WI38 (cell line): Measurements from ENCODE around the gene NAPG.
"Not testable (repeated sequence)": the region's sequence is repeated elsewhere in the genome, so short reads cannot be mapped to it uniquely, and the experiment has no call there.

Experiments used
- H3K4me3 ChIP-seq: 2 replicates; pipeline ENCODE4 v1.5.1; 2011; ENCODE audit warnings: low read depth, mild to moderate bottlenecking, control low read depth, low read length
- TF ChIP-seq, protein P1 (sequence below): IDR thresholded peaks from 2 replicates; pipeline ENCODE4 v1.5.1; 2012; ENCODE audit warnings: low read depth, mild to moderate bottlenecking, control low read depth, low read length

Gene NAPG

DNA sequence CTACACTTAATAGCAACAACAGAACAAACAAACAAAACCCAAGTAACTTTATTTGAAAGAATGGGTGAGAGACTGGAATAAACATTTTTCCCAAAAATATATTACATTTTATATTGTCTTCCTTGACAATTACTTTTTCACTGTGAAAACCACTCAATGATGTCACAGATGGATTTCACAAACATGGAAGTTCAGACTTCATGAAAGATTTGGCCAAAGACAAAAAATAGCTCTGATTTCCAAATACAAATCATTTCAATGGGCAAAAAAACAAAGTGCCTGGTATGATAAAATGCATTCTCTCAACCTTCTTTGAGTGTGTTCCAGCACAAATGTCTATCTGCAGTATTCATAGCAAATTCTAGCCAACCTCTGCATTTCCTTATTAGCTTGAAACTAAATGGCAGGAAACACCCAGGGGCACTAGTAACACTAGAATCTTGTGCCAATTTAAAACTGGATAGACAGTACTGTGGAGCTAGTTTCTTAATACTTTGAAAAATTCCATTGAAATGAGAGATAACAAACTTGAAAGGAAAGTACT, 28.5 kb upstream of the NAPG start:
- no peak overlapping the region for H3K4me3 ChIP-seq
- TF ChIP-seq, protein P1, sequence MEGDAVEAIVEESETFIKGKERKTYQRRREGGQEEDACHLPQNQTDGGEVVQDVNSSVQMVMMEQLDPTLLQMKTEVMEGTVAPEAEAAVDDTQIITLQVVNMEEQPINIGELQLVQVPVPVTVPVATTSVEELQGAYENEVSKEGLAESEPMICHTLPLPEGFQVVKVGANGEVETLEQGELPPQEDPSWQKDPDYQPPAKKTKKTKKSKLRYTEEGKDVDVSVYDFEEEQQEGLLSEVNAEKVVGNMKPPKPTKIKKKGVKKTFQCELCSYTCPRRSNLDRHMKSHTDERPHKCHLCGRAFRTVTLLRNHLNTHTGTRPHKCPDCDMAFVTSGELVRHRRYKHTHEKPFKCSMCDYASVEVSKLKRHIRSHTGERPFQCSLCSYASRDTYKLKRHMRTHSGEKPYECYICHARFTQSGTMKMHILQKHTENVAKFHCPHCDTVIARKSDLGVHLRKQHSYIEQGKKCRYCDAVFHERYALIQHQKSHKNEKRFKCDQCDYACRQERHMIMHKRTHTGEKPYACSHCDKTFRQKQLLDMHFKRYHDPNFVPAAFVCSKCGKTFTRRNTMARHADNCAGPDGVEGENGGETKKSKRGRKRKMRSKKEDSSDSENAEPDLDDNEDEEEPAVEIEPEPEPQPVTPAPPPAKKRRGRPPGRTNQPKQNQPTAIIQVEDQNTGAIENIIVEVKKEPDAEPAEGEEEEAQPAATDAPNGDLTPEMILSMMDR, result no peak

DNA sequence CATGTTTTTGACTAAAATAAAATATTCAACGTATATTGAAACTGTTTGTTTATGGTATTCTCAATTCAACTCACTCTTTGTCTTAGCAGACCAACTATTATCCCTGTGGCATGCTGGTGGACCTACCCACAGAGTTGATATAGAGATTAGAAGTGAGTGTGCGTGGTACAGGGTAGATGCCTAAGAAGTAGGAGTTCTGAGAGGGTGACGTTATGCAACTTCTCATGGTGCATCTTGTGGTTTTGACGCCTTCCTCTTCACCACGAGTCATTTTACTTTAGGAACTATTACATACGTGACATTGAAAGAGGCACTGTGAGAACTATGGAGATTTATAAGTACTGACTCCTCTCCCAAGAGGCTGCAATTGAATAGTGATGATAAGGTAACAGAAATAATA, 26.6 kb upstream of the NAPG start:
- TF ChIP-seq, protein P1, result no peak

DNA sequence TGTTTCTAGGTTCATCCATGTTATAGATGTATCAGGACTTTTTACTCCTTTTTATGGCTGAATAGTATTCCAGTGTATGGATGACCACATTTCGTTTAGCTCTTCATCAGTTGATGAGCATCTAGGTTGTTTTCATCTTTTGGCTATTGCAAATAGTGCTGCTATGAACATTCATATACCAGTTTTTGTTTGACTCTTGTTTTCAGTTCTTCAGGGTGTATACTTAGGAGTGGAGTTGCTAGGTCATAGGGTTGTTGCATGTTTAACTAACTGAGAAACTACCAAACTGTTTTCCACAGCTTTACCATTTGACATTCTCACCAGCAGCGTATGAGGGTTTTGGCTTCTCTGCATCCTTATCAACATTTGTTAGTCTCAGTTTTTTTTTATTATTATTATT, 25.8 kb upstream of the NAPG start:
- TF ChIP-seq, protein P1, result no peak

More for the DNA sequence above, 26.6 kb upstream of the NAPG start:
- no peak overlapping the region for H3K4me3 ChIP-seq

DNA sequence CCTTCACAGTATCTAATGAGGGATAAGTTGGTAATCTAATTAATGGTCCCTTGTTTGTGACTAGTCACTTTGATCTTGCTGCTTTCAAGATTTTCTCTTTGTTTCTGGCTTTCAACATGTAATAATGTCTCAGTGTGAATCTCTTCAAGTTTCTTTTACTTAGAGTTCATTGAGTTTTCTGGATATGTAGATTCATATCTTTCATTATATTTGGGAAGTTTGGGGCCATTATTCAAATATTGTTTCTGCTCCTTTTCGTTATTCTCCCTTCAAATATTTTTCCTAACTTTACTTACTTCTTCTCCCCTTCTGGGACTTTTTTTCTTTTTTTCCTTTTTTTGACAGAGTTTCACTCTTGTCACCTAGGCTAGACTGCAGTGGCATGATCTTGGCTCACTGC, 21.1 kb upstream of the NAPG start:
- TF ChIP-seq, protein P1, result no peak
- no peak overlapping the region for H3K4me3 ChIP-seq

More for the DNA sequence above, 25.8 kb upstream of the NAPG start:
- no peak overlapping the region for H3K4me3 ChIP-seq

DNA sequence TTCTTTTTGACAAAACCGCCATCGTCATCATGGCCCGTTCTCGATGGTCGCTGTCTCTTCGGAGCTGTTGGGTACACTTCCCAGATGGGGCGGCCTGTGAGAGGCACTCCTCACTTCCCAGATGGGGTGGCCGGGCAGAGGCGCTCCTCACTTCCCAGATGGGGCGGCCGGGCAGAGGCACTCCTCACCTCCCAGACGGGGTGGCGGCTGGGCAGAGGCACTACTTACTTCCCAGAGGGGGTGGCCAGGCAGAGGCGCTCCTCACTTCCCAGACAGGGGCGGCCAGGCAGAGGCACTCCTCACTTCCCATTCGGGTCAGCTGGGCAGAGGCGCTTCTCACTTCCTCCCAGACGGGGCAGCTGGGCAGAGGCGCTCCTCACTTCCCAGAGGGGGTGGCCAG, 19.9 kb upstream of the NAPG start:
- H3K4me3 ChIP-seq, result not testable (repeated sequence)

DNA sequence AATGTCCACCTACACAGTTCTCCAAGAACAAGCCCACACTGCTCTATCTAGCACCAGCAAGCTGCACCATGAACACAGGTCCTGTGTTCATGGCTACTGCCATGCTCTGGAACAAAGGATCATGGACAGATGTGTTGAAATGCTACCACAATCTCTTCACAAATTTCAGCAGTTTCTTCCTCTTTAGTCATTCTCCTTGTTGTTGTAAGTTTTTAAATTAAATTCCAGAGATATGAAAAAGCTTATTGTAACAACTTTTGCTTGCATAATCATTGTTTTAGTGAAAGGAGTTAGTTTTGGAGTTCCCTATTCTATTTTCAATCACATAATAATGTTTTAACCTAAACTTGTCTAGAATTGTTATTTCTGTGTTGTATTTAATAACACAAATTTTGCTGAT, 17.2 kb upstream of the NAPG start:
- TF ChIP-seq, protein P1, result no peak
- no peak overlapping the region for H3K4me3 ChIP-seq

DNA sequence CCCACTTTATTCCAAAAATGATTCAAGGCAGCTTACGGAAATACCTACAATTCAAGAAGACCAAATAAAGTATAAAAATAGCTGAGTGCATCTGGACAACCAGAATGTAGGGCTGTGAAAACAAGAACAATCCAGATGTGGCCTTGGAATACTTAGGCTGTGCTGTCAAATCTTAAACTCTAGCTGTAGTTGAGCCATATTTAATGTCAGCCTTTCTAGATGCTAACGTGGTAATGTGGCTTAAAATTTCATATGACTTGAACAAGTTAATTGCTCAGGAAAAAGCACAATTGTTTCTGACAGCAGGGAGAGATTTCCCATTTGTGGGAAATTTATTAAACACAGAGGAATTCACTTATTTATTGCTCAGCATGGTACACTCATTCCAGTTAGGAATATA, 14.6 kb upstream of the NAPG start:
- TF ChIP-seq, protein P1, result no peak
- H3K4me3 ChIP-seq, result no peak overlapping the region

DNA sequence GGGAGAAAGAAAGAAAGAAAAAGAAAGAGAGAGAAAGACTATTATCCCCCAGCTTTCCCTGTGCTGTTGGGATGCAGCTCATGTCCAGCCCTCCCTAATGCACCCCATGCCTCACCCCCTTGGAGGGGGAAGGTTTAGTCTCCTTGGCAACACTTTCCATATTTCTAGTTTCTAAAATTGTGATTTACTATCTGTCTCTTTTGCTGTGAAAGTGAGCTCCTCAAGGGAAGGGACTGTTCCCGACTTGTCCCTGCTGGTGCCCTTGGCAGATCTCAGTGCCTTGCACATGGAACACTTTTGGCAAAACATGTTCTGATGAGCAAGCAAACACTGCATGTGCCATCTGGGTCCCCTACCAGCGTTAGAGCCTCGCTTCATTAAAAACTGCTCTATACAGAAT, 11.7 kb upstream of the NAPG start:
- TF ChIP-seq, protein P1, result no peak
- H3K4me3 ChIP-seq, result no peak overlapping the region
